TTC549 (cell line): Measurements from ENCODE around the gene NOSIP.
"Not testable (repeated sequence)": the region's sequence is repeated elsewhere in the genome, so short reads cannot be mapped to it uniquely, and the experiment has no call there.

Source experiments
- FAIRE-seq: peaks from 2 replicates; lab custom pipeline; 2012; peaks lifted over from hg19 to GRCh38; lab: Jason Lieb, UNC

Gene NOSIP

GRCh38 chr19:49580264-49581006 is at the start of gene NOSIP:
Gene NOSIP (minus strand): TSS chr19:49580556. CDS start chr19:49560691, 19,865 bp downstream.
- FAIRE-seq = peak; percentile 20

- no peak for FAIRE-seq
Measured at GRCh38 chr19:49629659-49630058, 49.3 kb upstream of the NOSIP start.

- FAIRE-seq = no peak
Measured at GRCh38 chr19:49626226-49626625, 45.9 kb upstream of the NOSIP start.

GRCh38 chr19:49624967-49625910 is 44.9 kb upstream of the NOSIP start:
- no peak for FAIRE-seq

GRCh38 chr19:49617860-49618259 is 37.5 kb upstream of the NOSIP start:
- FAIRE-seq = not testable (repeated sequence)

- FAIRE-seq = no peak
Measured at GRCh38 chr19:49616945-49617344, 36.6 kb upstream of the NOSIP start.

- no peak for FAIRE-seq
Measured at GRCh38 chr19:49616532-49616931, 36.2 kb upstream of the NOSIP start.

- no peak for FAIRE-seq
Measured at GRCh38 chr19:49615861-49616260, 35.5 kb upstream of the NOSIP start.

- FAIRE-seq = no peak
Measured at GRCh38 chr19:49614096-49614833, 33.9 kb upstream of the NOSIP start.

- no peak for FAIRE-seq
Measured at GRCh38 chr19:49613374-49613773, 33.0 kb upstream of the NOSIP start.

GRCh38 chr19:49609499-49610092 is 29.2 kb upstream of the NOSIP start:
- FAIRE-seq = no peak

GRCh38 chr19:49605605-49606004 is 25.2 kb upstream of the NOSIP start:
- no peak for FAIRE-seq

GRCh38 chr19:49602806-49603205 is 22.4 kb upstream of the NOSIP start:
- no peak for FAIRE-seq

- FAIRE-seq = no peak
Measured at GRCh38 chr19:49601482-49602038, 21.2 kb upstream of the NOSIP start.

- no peak for FAIRE-seq
Measured at GRCh38 chr19:49599378-49600295, 19.3 kb upstream of the NOSIP start.

GRCh38 chr19:49597703-49597974 is 17.3 kb upstream of the NOSIP start:
- FAIRE-seq = no peak

GRCh38 chr19:49596954-49597702 is 16.8 kb upstream of the NOSIP start:
- no peak for FAIRE-seq

- no peak for FAIRE-seq
Measured at GRCh38 chr19:49596407-49596806, 16.1 kb upstream of the NOSIP start.

GRCh38 chr19:49595819-49596404 is 15.6 kb upstream of the NOSIP start:
- no peak for FAIRE-seq
